Measurements from ENCODE around the gene NDUFAF2.
"Not testable (repeated sequence)": the region's sequence is repeated elsewhere in the genome, so short reads cannot be mapped to it uniquely, and the experiment has no call there.

The NDUFAF2 gene

GRCh38 chr5:61087921-61088320 is 142.9 kb downstream of the NDUFAF2 start:
- no peak overlapping the region for H3K27ac ChIP-seq (ENCODE audit: low read length)
- H3K27me3 ChIP-seq (ENCODE audit: low read depth, low read length): no peaks in the 10 kb centered on the region
- H3K36me3 ChIP-seq (ENCODE audit: control insufficient read depth in 1 of 2, insufficient read depth in 2 of 2, low read length in 2 of 2): peaks cover 0 to 5% of the 10 kb centered on the region in 2 donors
- H3K9me3 ChIP-seq (ENCODE audit: control insufficient read depth in 1 of 2, low read length in 2 of 2): no peaks in the 10 kb centered on the region
- H3K4me3 ChIP-seq (ENCODE audit: low read depth in 1 of 2, low read length in 2 of 2): no peak overlapping the region
- no peaks in the 10 kb centered on the region for H3K4me1 ChIP-seq (ENCODE audit: control insufficient read depth in 1 of 2, insufficient read depth in 2 of 2, low read length in 2 of 2)

- H3K4me1 ChIP-seq (ENCODE audit: control insufficient read depth in 1 of 2, insufficient read depth in 2 of 2, low read length in 2 of 2): no peaks in the 10 kb centered on the region
- no peaks in the 10 kb centered on the region for H3K9me3 ChIP-seq (ENCODE audit: control insufficient read depth in 1 of 2, low read length in 2 of 2)
- H3K27me3 ChIP-seq (ENCODE audit: low read depth, low read length): no peaks in the 10 kb centered on the region
- H3K4me3 ChIP-seq (ENCODE audit: low read depth in 1 of 2, low read length in 2 of 2): no peak overlapping the region
- H3K36me3 ChIP-seq (ENCODE audit: control insufficient read depth in 1 of 2, insufficient read depth in 2 of 2, low read length in 2 of 2): no peaks in the 10 kb centered on the region
- H3K27ac ChIP-seq (ENCODE audit: low read length): no peak overlapping the region
These were observed 144.3 kb downstream of the NDUFAF2 start for GRCh38 chr5:61089351-61089750.

- H3K4me1 ChIP-seq (ENCODE audit: control insufficient read depth in 1 of 2, insufficient read depth in 2 of 2, low read length in 2 of 2); H3K36me3 ChIP-seq (ENCODE audit: control insufficient read depth in 1 of 2, insufficient read depth in 2 of 2, low read length in 2 of 2): not testable (repeated sequence)
These were observed 148.2 kb downstream of the NDUFAF2 start for GRCh38 chr5:61093046-61093771.

GRCh38 chr5:61097465-61097864 is 152.5 kb downstream of the NDUFAF2 start:
- H3K4me3 ChIP-seq (ENCODE audit: low read depth in 1 of 2, low read length in 2 of 2): no peak overlapping the region
- peaks cover 0 to 5% of the 10 kb centered on the region in 2 donors for H3K36me3 ChIP-seq (ENCODE audit: control insufficient read depth in 1 of 2, insufficient read depth in 2 of 2, low read length in 2 of 2)
- H3K27ac ChIP-seq (ENCODE audit: low read length): no peak overlapping the region
- H3K4me1 ChIP-seq (ENCODE audit: control insufficient read depth in 1 of 2, insufficient read depth in 2 of 2, low read length in 2 of 2): no peaks in the 10 kb centered on the region
- no peaks in the 10 kb centered on the region for H3K27me3 ChIP-seq (ENCODE audit: low read depth, low read length)
- H3K9me3 ChIP-seq (ENCODE audit: control insufficient read depth in 1 of 2, low read length in 2 of 2): no peaks in the 10 kb centered on the region

More at GRCh38 chr5:61093046-61093771, 148.2 kb downstream of the NDUFAF2 start:
- H3K27ac ChIP-seq (ENCODE audit: low read length); H3K9me3 ChIP-seq (ENCODE audit: control insufficient read depth in 1 of 2, low read length in 2 of 2); H3K27me3 ChIP-seq (ENCODE audit: low read depth, low read length); H3K4me3 ChIP-seq (ENCODE audit: low read depth in 1 of 2, low read length in 2 of 2): not testable (repeated sequence)

- Histone ChIP-seq H3K9me3 (ENCODE audit: control insufficient read depth in 1 of 2, low read length in 2 of 2) (no peaks in the 10 kb centered on the region), H3K4me1 (ENCODE audit: control insufficient read depth in 1 of 2, insufficient read depth in 2 of 2, low read length in 2 of 2) (no peaks in the 10 kb centered on the region), H3K27ac (ENCODE audit: low read length) (no peak overlapping the region), H3K27me3 (ENCODE audit: low read depth, low read length) (no peaks in the 10 kb centered on the region), H3K4me3 (ENCODE audit: low read depth in 1 of 2, low read length in 2 of 2) (no peak overlapping the region), H3K36me3 (ENCODE audit: control insufficient read depth in 1 of 2, insufficient read depth in 2 of 2, low read length in 2 of 2) (peaks cover 0 to 12% of the 10 kb centered on the region in 2 donors)
These were observed 153.4 kb downstream of the NDUFAF2 start for GRCh38 chr5:61098251-61098995.

GRCh38 chr5:61100437-61100836 is 155.4 kb downstream of the NDUFAF2 start:
- H3K9me3 ChIP-seq (ENCODE audit: control insufficient read depth in 1 of 2, low read length in 2 of 2): no peaks in the 10 kb centered on the region
- H3K4me3 ChIP-seq (ENCODE audit: low read depth in 1 of 2, low read length in 2 of 2): no peak overlapping the region
- peaks cover 0 to 12% of the 10 kb centered on the region in 2 donors for H3K36me3 ChIP-seq (ENCODE audit: control insufficient read depth in 1 of 2, insufficient read depth in 2 of 2, low read length in 2 of 2)
- no peaks in the 10 kb centered on the region for H3K4me1 ChIP-seq (ENCODE audit: control insufficient read depth in 1 of 2, insufficient read depth in 2 of 2, low read length in 2 of 2)
- H3K27me3 ChIP-seq (ENCODE audit: low read depth, low read length): no peaks in the 10 kb centered on the region
- no peak overlapping the region for H3K27ac ChIP-seq (ENCODE audit: low read length)

GRCh38 chr5:61114441-61114840 is 169.4 kb downstream of the NDUFAF2 start:
- H3K27ac ChIP-seq (ENCODE audit: low read length): no peak overlapping the region
- peaks cover 0 to 6% of the 10 kb centered on the region in 2 donors for H3K36me3 ChIP-seq (ENCODE audit: control insufficient read depth in 1 of 2, insufficient read depth in 2 of 2, low read length in 2 of 2)
- H3K9me3 ChIP-seq (ENCODE audit: control insufficient read depth in 1 of 2, low read length in 2 of 2): no peaks in the 10 kb centered on the region
- H3K4me3 ChIP-seq (ENCODE audit: low read depth in 1 of 2, low read length in 2 of 2): no peak overlapping the region
- H3K4me1 ChIP-seq (ENCODE audit: control insufficient read depth in 1 of 2, insufficient read depth in 2 of 2, low read length in 2 of 2): no peaks in the 10 kb centered on the region
- no peaks in the 10 kb centered on the region for H3K27me3 ChIP-seq (ENCODE audit: low read depth, low read length)

- Histone ChIP-seq H3K4me1 (ENCODE audit: control insufficient read depth in 1 of 2, insufficient read depth in 2 of 2, low read length in 2 of 2) (no peaks in the 10 kb centered on the region), H3K27me3 (ENCODE audit: low read depth, low read length) (no peaks in the 10 kb centered on the region), H3K36me3 (ENCODE audit: control insufficient read depth in 1 of 2, insufficient read depth in 2 of 2, low read length in 2 of 2) (peaks cover 0 to 6% of the 10 kb centered on the region in 2 donors), H3K9me3 (ENCODE audit: control insufficient read depth in 1 of 2, low read length in 2 of 2) (no peaks in the 10 kb centered on the region), H3K27ac (ENCODE audit: low read length) (no peak overlapping the region), H3K4me3 (ENCODE audit: low read depth in 1 of 2, low read length in 2 of 2) (no peak overlapping the region)
These were observed 171.0 kb downstream of the NDUFAF2 start for GRCh38 chr5:61115968-61116367.

- H3K27ac ChIP-seq (ENCODE audit: low read length): no peak overlapping the region
- H3K9me3 ChIP-seq (ENCODE audit: control insufficient read depth in 1 of 2, low read length in 2 of 2): no peaks in the 10 kb centered on the region
- no peak overlapping the region for H3K4me3 ChIP-seq (ENCODE audit: low read depth in 1 of 2, low read length in 2 of 2)
- H3K36me3 ChIP-seq (ENCODE audit: control insufficient read depth in 1 of 2, insufficient read depth in 2 of 2, low read length in 2 of 2): peaks cover 0 to 6% of the 10 kb centered on the region in 2 donors
- H3K27me3 ChIP-seq (ENCODE audit: low read depth, low read length): no peaks in the 10 kb centered on the region
- no peaks in the 10 kb centered on the region for H3K4me1 ChIP-seq (ENCODE audit: control insufficient read depth in 1 of 2, insufficient read depth in 2 of 2, low read length in 2 of 2)
These were observed 174.1 kb downstream of the NDUFAF2 start for GRCh38 chr5:61119066-61119465.

GRCh38 chr5:61120534-61120933 is 175.5 kb downstream of the NDUFAF2 start:
- H3K4me1 ChIP-seq (ENCODE audit: control insufficient read depth in 1 of 2, insufficient read depth in 2 of 2, low read length in 2 of 2): no peaks in the 10 kb centered on the region
- no peak overlapping the region for H3K27ac ChIP-seq (ENCODE audit: low read length)
- no peaks in the 10 kb centered on the region for H3K9me3 ChIP-seq (ENCODE audit: control insufficient read depth in 1 of 2, low read length in 2 of 2)
- no peaks in the 10 kb centered on the region for H3K27me3 ChIP-seq (ENCODE audit: low read depth, low read length)
- H3K36me3 ChIP-seq (ENCODE audit: control insufficient read depth in 1 of 2, insufficient read depth in 2 of 2, low read length in 2 of 2): no peaks in the 10 kb centered on the region
- no peak overlapping the region for H3K4me3 ChIP-seq (ENCODE audit: low read depth in 1 of 2, low read length in 2 of 2)

GRCh38 chr5:61123145-61123544 is 178.1 kb downstream of the NDUFAF2 start:
- no peaks in the 10 kb centered on the region for H3K27me3 ChIP-seq (ENCODE audit: low read depth, low read length)

More at GRCh38 chr5:61123145-61123544, 178.1 kb downstream of the NDUFAF2 start:
- H3K36me3 ChIP-seq (ENCODE audit: control insufficient read depth in 1 of 2, insufficient read depth in 2 of 2, low read length in 2 of 2): no peaks in the 10 kb centered on the region
- no peak overlapping the region for H3K4me3 ChIP-seq (ENCODE audit: low read depth in 1 of 2, low read length in 2 of 2)
- no peaks in the 10 kb centered on the region for H3K9me3 ChIP-seq (ENCODE audit: control insufficient read depth in 1 of 2, low read length in 2 of 2)
- no peaks in the 10 kb centered on the region for H3K4me1 ChIP-seq (ENCODE audit: control insufficient read depth in 1 of 2, insufficient read depth in 2 of 2, low read length in 2 of 2)
- H3K27ac ChIP-seq (ENCODE audit: low read length): no peak overlapping the region
